Measurements from ENCODE around the gene ELAVL2.

GRCh38 chr9:23663536-23663935 is 162.5 kb downstream of the ELAVL2 start:
- TF ChIP-seq CTCF (IDR thresholded peaks at IDR 0.05) (no peak), POLR2A (IDR thresholded peaks at IDR 0.05) (no peak)

Measured in right lobe of liver (tissue), 4 donors.